HCT116 (cell line): ENCODE data around the gene EMILIN2. TPM values are rescaled to one million over a fixed set of nuclear protein-coding genes. Genes with fewer than 3 reads are reported as not detected.

Source experiments
- ATAC-seq: fragments of 200-7000 bp; cut with Tn5 transposase; 2 replicates; pipeline ENCODE4 v1.9.1; 2020; ENCODE audit warnings: mild to moderate bottlenecking, moderate library complexity
- BruUV-seq: library from RNA; stranded (reverse); fragments of 400-500 nt; replicated peaks from 2 replicates; lab custom pipeline; 2021; lab: Mats Ljungman, UMichigan
- CTCF ChIA-PET: fragments of 300-600 bp; sonication (Branson Sonifier 250); formaldehyde crosslinking; loops from one replicate; lab custom pipeline; 2021; ENCODE audit warnings: antibody characterized with exemption; lab: Charles Lee
- POLR2A ChIA-PET: fragments of 300-600, 350-600 bp; sonication (Branson Sonifier 250); formaldehyde crosslinking; loops from one replicate; lab custom pipeline; 2021; ENCODE audit warnings: antibody characterized with exemption; lab: Charles Lee
- RAD21 ChIA-PET, 2 experiments: fragments of 300-600 bp; sonication (Branson Sonifier 250); formaldehyde crosslinking; loops; one replicate each; lab custom pipeline; 2023; ENCODE audit warnings: low total read pairs in 2 of 2; ENCODE audit not compliant: uncharacterized antibody in 2 of 2, unreplicated experiment in 2 of 2, low non-redundant PET in 1 of 2; lab: Charles Lee
- DNase-seq: peaks from one replicate; pipeline ENCODE4 v3.0.0-alpha.2; 2010; ENCODE audit warnings: low read depth, low spot score
- H2AFZ ChIP-seq: fragments of 200-600 bp; shearing (Covaris generic), sonication (generic); 2 replicates; pipeline ENCODE4 v1.6.1; 2017; ENCODE audit warnings: low read depth, mixed run types, mixed read lengths, antibody characterized with exemption, low read length; ENCODE audit not compliant: poor library complexity, severe bottlenecking
- H3K27ac ChIP-seq: 2 replicates; pipeline ENCODE4 v1.5.1; 2012; ENCODE audit warnings: low read depth, low read length
- H3K27me3 ChIP-seq: fragments of 200-600 bp; sonication (generic); 2 replicates; pipeline ENCODE4 v1.6.1; 2016; ENCODE audit warnings: mixed run types, low read length, mixed read lengths; ENCODE audit not compliant: insufficient read depth
- H3K36me3 ChIP-seq, 2 experiments: fragments of 200-500 bp in 1 of 2; fragments of 200-600 bp in 1 of 2; sonication (Bioruptor generic) in 1 of 2; sonication (generic) in 1 of 2; 2 replicates each; pipeline versions ENCODE4 v1.5.1 to v1.6.1; 2014 to 2016; ENCODE audit warnings: low read length in 2 of 2, inconsistent platforms in 1 of 2, mixed read lengths in 1 of 2, mixed run types in 1 of 2; ENCODE audit not compliant: insufficient read depth in 2 of 2, control insufficient read depth in 1 of 2
- H3K4me1 ChIP-seq, 2 experiments: fragments of 200-600 bp in 1 of 2; sonication (generic) in 1 of 2; 2 replicates each; pipeline versions ENCODE4 v1.5.1 to v1.6.1; 2012 to 2017; ENCODE audit warnings: low read length in 2 of 2, inconsistent platforms in 1 of 2, mild to moderate bottlenecking in 1 of 2, mixed read lengths in 1 of 2, mixed run types in 1 of 2, moderate library complexity in 1 of 2; ENCODE audit not compliant: insufficient read depth in 2 of 2, control insufficient read depth in 1 of 2
- H3K4me2 ChIP-seq: fragments of 200-600 bp; sonication (generic); 2 replicates; pipeline ENCODE4 v1.6.1; 2017; ENCODE audit warnings: mixed run types, low read length, mixed read lengths
- H3K4me3 ChIP-seq, 2 experiments: fragments of 200-600 bp in 1 of 2; sonication (generic) in 1 of 2; replicated peaks in 1 of 2; 2 replicates each; pipeline ENCODE4 v1.5.1; 2011 to 2016; ENCODE audit warnings: low read length in 2 of 2, control low read depth in 1 of 2, low read depth in 1 of 2, mild to moderate bottlenecking in 1 of 2, mixed read lengths in 1 of 2, mixed run types in 1 of 2
- H3K79me2 ChIP-seq: fragments of 200-600 bp; sonication (generic); 2 replicates; pipeline ENCODE4 v1.6.1; 2017; ENCODE audit warnings: mild to moderate bottlenecking, mixed run types, low read length, moderate library complexity, mixed read lengths; ENCODE audit not compliant: insufficient read depth
- H3K9ac ChIP-seq: fragments of 200-600 bp; sonication (generic); 2 replicates; pipeline ENCODE4 v1.6.1; 2016; ENCODE audit warnings: low read length, mixed read lengths
- H3K9me2 ChIP-seq: fragments of 200-600 bp; sonication (generic), shearing (Covaris generic); 2 replicates; pipeline ENCODE4 v1.6.1; 2017; ENCODE audit warnings: mixed run types, mild to moderate bottlenecking, moderate library complexity; ENCODE audit not compliant: insufficient read depth
- H3K9me3 ChIP-seq, 2 experiments: fragments of 200-500 bp in 1 of 2; fragments of 200-600 bp in 1 of 2; sonication (Bioruptor generic) in 1 of 2; sonication (generic) in 1 of 2; 2 replicates each; pipeline ENCODE4 v1.6.1; 2014 to 2017; ENCODE audit warnings: low read length in 2 of 2, mixed read lengths in 2 of 2, inconsistent platforms in 1 of 2, low read depth in 1 of 2, mild to moderate bottlenecking in 1 of 2, mixed run types in 1 of 2, moderate library complexity in 1 of 2; ENCODE audit not compliant: control insufficient read depth in 1 of 2, insufficient read depth in 1 of 2
- H4K20me1 ChIP-seq: fragments of 200-600 bp; sonication (generic), shearing (Covaris generic); 2 replicates; pipeline ENCODE4 v1.6.1; 2017; ENCODE audit warnings: mixed run types, mild to moderate bottlenecking, moderate library complexity; ENCODE audit not compliant: insufficient read depth
- EGR1 ChIP-seq: IDR thresholded peaks from 2 replicates; pipeline ENCODE4 v1.6.1; 2012; ENCODE audit warnings: low read depth
- EZH2phosphoT487 ChIP-seq: fragments of 200-600 bp; IDR thresholded peaks from 2 replicates; pipeline ENCODE4 v1.6.1; 2018; ENCODE audit warnings: antibody characterized with exemption, borderline replicate concordance
- JUND ChIP-seq: IDR thresholded peaks from 2 replicates; pipeline ENCODE4 v1.6.1; 2012
- POLR2AphosphoS5 ChIP-seq: IDR thresholded peaks from 2 replicates; pipeline ENCODE4 v1.6.1; 2011; ENCODE audit warnings: mild to moderate bottlenecking, low read depth, low read length, moderate library complexity
- SP1 ChIP-seq: IDR thresholded peaks from 2 replicates; pipeline ENCODE4 v1.6.1; 2012; ENCODE audit warnings: low read depth
- SRF ChIP-seq: IDR thresholded peaks from 2 replicates; pipeline ENCODE4 v1.6.1; 2012; ENCODE audit warnings: low read depth
- ZFX ChIP-seq: fragments of 450-650 bp; IDR thresholded peaks from 2 replicates; pipeline ENCODE4 v1.6.1; 2017
- intact Hi-C: fragments of 100-400 bp; cut with micrococcal nuclease; formaldehyde crosslinking; loops from 2 replicates; pipeline ENCODE4 v1.10.0; 2022
- total RNA-seq: library from RNA; stranded (reverse); gene quantifications from one replicate; pipeline ENCODE4 v1.2.1, GENCODE V29; 2021; ENCODE audit not compliant: unreplicated experiment
- TF ChIP-seq, protein P1 (sequence below): IDR thresholded peaks from 2 replicates; pipeline ENCODE4 v1.6.1; 2012; ENCODE audit warnings: low read depth

Gene EMILIN2
- total RNA-seq, 1 experiment from 2014 or later: 23.4 TPM

DNA sequence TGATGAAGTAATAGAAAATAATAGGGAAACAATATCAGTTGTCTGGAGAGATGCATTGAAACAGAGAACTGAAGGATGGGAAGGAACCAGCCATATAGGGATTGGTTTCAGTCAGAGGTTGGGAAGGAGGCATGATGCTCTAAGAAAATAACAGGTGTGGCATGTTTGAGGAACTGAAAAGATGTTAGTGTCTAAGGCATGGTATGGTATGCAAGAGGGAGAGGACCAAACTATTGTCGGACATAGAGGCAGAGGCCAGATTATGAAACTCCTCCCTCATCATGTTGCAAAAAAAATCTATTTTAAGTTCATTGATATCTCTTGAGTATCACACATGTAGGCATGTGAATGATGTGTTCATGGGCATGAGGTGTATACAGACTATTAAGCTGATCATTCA is 48.9 kb upstream of the EMILIN2 start:
- peaks cover 5 to 9% of the 10 kb centered on the region in 2 experiments; a peak in 2 of 4 replicates for H3K4me1 ChIP-seq
- POLR2A ChIA-PET: no interaction called here
- peaks cover 13 to 18% of the 10 kb centered on the region in 2 experiments for H3K36me3 ChIP-seq
- intact Hi-C loops: no loop called here
- H3K9ac ChIP-seq: no peak overlapping the region
- ATAC-seq (no peak), DNase-seq (no peak)
- RAD21 ChIA-PET: no interaction called here
- H2AFZ ChIP-seq: no peak overlapping the region
- TF ChIP-seq, protein P1, sequence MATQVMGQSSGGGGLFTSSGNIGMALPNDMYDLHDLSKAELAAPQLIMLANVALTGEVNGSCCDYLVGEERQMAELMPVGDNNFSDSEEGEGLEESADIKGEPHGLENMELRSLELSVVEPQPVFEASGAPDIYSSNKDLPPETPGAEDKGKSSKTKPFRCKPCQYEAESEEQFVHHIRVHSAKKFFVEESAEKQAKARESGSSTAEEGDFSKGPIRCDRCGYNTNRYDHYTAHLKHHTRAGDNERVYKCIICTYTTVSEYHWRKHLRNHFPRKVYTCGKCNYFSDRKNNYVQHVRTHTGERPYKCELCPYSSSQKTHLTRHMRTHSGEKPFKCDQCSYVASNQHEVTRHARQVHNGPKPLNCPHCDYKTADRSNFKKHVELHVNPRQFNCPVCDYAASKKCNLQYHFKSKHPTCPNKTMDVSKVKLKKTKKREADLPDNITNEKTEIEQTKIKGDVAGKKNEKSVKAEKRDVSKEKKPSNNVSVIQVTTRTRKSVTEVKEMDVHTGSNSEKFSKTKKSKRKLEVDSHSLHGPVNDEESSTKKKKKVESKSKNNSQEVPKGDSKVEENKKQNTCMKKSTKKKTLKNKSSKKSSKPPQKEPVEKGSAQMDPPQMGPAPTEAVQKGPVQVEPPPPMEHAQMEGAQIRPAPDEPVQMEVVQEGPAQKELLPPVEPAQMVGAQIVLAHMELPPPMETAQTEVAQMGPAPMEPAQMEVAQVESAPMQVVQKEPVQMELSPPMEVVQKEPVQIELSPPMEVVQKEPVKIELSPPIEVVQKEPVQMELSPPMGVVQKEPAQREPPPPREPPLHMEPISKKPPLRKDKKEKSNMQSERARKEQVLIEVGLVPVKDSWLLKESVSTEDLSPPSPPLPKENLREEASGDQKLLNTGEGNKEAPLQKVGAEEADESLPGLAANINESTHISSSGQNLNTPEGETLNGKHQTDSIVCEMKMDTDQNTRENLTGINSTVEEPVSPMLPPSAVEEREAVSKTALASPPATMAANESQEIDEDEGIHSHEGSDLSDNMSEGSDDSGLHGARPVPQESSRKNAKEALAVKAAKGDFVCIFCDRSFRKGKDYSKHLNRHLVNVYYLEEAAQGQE: no peak
- TF ChIP-seq POLR2AphosphoS5: no peak
- TF ChIP-seq JUND: no peak
- no peak for TF ChIP-seq EZH2phosphoT487
- TF ChIP-seq SP1: no peak
- no peak for TF ChIP-seq ZFX
- H3K4me3 ChIP-seq: no peak overlapping the region
- no peaks in the 10 kb centered on the region for H3K9me3 ChIP-seq
- H3K4me2 ChIP-seq: no peak overlapping the region
- peaks cover 5% of the 10 kb centered on the region; the same call in 1 of the 2 replicates for H3K79me2 ChIP-seq
- no peaks in the 10 kb centered on the region for H3K27me3 ChIP-seq
- no peak overlapping the region for H3K27ac ChIP-seq
- CTCF ChIA-PET: no interaction called here
- H3K9me2 ChIP-seq: no peaks in the 10 kb centered on the region
- BruUV-seq: no TSS peak
- H4K20me1 ChIP-seq: no peaks in the 10 kb centered on the region

DNA sequence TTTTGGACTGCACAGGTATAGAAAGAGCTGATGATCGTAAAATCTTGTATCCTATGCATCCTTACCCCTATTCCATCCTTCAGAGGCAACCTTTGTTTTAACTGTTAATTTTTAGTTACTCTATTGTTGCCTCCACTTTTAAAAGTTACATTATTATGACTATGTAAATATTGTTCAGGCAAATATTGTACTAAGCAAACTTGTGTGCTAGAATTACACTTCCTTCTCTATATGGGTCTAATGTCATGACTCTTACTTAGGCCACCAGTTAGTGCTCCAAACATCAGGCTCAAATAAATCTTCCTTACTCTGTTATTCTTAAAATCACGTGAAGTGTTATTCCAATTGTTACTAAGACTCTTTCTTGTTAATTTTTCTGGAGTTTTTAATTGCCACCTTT is 47.4 kb upstream of the EMILIN2 start:
- ChIA-PET POLR2A (no interaction called here), RAD21 (no interaction called here), CTCF (no interaction called here)
- DNase-seq: no peak
- no peaks in the 10 kb centered on the region for H3K27me3 ChIP-seq
- peaks cover 17 to 18% of the 10 kb centered on the region in 2 experiments for H3K36me3 ChIP-seq
- intact Hi-C loops: no loop called here
- H2AFZ ChIP-seq: no peak overlapping the region
- peaks cover 2% of the 10 kb centered on the region; the same call in 1 of the 2 replicates for H3K79me2 ChIP-seq
- H3K27ac ChIP-seq: no peak overlapping the region
- TF ChIP-seq SRF (no peak), EGR1 (no peak)
- no peaks in the 10 kb centered on the region for H3K9me2 ChIP-seq
- H3K4me3 ChIP-seq: no peak overlapping the region
- H3K4me2 ChIP-seq: no peak overlapping the region
- BruUV-seq: no TSS peak
- no peak overlapping the region for H3K9ac ChIP-seq
- H3K9me3 ChIP-seq: no peaks in the 10 kb centered on the region
- ATAC-seq: no peak
- no peaks in the 10 kb centered on the region for H4K20me1 ChIP-seq
- peaks cover under 1% of the 10 kb centered on the region in 2 experiments; a peak in 1 of 4 replicates for H3K4me1 ChIP-seq
